Embryonic facial prominence (tissue), 1 donor: ENCODE results near the gene SETBP1.

ENCODE experiments used
- DNase-seq: peaks from one replicate; pipeline ENCODE4 v3.0.0-alpha.2; 2016; ENCODE audit errors: extremely low spot score

SETBP1 gene

GRCh38 chr18:44841752-44842587, 161.3 kb downstream of the SETBP1 start:
- no peak for DNase-seq

- no peak for DNase-seq
Observed at GRCh38 chr18:44842588-44843412, 162.1 kb downstream of the SETBP1 start.

- DNase-seq, result no peak
Observed at GRCh38 chr18:44844486-44844885, 163.8 kb downstream of the SETBP1 start.

GRCh38 chr18:44846450-44846849, 165.8 kb downstream of the SETBP1 start:
- no peak for DNase-seq

DNA sequence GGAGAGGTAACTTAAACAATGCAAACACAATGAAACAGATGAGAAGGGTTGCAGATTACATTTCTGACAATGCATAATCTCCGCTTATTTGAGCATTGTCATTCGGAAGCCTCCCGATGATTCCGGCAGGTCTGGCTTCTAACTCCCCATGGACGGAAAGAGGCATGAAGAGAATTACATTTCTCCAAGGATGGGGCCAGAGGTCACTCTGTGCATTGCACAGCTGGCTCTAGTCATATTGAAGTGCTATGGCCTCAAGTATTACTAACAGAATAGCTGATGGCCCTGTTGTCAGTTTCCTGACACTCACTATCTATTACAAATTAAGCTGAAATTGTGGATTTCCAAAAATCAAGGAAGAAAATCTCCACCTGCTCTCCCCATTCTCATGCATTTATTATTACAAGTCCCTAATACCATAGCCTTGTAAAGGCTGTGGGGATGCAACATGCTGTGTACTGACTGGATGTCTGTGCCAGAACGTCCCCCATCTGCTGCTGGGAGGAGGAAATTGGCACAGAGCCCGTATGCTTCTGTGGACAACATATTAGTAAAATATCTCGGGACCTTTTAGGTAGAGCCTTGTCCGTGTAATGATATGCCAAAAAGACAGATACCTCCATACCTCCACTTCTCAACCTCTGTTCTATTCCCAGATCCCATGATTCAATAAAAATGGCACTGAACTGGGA, 168.1 kb downstream of the SETBP1 start:
- DNase-seq, result no peak

- DNase-seq, result no peak
Observed at GRCh38 chr18:44849361-44849760, 168.7 kb downstream of the SETBP1 start.

GRCh38 chr18:44850001-44850400, 169.3 kb downstream of the SETBP1 start:
- DNase-seq, result no peak

GRCh38 chr18:44851856-44852621, 171.4 kb downstream of the SETBP1 start:
- no peak for DNase-seq

GRCh38 chr18:44852818-44853217, 172.1 kb downstream of the SETBP1 start:
- DNase-seq, result no peak

GRCh38 chr18:44853430-44853829, 172.7 kb downstream of the SETBP1 start:
- no peak for DNase-seq

- no peak for DNase-seq
Observed at GRCh38 chr18:44855681-44856080, 175.0 kb downstream of the SETBP1 start.

GRCh38 chr18:44856157-44856556, 175.5 kb downstream of the SETBP1 start:
- no peak for DNase-seq

DNA sequence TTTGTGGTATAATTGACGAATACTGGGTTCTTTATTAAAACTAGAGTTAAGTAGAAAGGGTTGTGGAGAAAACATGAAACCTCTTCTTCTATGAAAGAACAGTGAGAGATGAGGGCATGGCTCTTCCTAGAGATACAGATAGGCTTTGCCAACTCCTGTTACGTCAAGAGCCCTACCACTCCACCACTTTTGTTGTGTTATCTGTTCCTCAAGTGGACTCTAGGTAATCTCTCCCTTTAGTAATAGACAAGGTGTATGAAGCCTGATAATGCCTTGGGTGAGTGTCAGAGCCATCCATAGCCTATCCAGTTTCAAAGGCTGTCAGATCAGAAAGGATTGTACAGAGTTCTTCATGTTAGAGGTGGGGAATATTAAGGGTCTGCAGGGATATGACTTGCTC, 176.4 kb downstream of the SETBP1 start:
- no peak for DNase-seq

DNA sequence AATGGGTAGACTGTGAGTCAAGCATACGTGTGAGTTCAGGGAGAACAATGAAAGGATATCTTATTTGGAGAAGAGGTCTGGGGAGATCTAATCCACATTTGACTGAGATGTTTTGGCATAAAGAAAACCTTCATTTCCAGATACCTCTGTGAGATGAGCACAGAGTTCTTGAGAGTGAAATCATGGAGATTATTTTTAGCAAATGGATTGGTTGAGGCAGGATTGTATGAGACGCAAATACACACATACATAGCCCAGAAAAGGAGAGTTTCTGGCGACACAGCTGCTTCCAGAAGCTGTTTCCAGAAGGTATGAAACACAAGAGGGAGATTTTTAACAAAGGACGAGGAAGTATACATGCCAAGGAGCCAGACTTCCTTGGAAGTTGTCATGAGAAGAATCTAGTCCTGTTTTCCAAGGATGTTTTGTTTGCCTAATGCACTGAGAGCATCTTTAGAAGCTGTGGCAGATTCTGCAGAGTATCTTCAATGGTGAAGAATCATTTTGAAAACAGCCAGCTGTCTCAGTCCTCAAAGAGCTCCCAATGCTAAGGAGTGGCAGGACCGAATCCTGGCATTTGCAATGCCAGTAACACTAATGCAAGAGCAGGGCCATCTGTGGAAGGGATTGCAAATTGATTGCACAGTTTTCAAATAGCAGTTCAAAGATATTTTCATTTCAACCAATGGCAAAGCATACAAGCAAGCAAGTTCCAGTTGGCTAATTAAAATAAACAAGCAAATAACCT, 177.2 kb downstream of the SETBP1 start:
- no peak for DNase-seq

DNA sequence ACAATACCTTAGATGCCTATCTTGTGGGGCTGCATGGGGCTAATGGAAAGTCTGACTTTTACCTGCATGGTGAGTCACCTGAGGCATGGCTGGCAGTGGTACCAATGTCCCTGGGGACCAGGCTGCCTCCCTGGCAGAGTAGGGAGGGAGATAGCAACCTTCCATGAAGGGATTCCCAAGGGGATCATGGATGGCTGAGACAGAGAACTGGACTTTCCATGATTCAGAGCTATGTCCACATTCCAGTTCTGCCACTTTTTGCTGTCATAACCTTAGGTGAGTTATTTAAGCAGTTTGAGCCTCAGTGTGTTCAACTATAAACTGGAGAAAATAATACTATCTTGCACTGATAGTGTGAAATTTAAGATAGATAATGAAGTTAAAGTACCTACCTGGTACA, 178.6 kb downstream of the SETBP1 start:
- DNase-seq, result no peak

DNA sequence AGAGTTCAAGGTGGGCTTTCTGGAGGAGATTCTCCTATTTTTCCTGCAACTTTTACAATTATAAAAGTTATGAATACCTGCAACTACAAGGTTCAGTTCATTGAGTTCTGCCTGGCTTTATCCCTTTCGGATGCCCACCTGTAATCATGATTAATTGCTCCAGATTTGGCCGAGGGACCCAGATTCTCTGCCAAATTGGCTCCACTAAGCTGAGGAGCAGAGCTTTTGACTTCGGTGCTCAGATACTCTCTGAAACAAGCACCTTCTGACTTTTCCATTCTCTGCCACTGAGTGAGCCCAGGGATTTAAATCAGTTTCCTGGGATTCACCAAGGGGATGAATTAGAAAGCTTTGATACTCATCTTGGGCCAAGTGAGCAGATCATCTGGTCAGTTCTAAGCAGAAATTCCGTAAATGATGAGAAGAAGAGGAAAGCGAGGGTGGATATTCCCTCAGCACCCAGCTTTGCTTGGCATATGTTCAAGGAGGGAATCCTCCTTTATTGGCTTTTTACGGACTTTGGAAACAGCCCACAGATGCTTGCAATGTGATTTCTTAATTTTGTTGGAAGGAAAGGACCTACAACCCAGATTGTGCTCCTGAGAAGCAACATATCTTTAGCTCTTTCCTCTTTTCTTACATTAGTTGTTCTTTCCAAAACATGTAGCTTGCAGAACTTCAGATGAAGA, 179.2 kb downstream of the SETBP1 start:
- no peak for DNase-seq

DNA sequence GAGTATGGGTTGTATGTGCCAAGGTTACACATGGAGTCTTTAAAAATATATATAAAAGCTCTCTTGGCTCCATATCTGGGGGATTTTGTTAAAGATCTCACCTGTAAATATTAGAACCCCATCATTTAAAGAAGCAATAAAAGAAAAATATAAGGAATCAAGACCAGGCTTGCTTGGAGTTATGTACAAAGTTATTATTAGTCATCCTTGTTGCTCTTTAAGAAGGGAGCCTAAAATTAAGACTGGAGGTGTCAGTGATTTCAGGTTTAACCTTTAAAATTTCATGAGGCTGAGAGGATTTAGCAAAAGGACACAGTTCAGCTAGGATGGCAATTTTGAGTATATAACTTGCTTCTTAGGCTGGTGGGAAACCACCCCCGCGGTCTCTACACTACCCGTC, 181.4 kb downstream of the SETBP1 start:
- no peak for DNase-seq

DNA sequence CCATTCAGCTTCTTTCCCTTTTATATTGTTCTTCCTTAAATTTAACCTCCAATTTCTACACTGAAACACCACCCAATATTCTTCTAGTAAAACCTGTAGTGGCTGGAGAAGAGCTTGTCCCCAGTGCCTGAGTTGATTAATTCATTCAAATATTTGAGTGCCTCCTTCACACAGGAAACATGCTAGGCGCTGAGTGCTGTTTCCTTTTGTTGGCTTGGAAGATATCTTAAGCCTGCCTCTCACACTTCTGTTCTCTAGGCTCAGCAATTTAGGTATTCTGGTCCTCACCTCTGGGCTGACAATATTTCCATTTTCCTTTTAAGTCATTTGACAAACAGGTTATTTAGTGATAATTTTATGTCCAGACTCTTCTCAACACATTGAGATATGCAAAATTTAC, 185.4 kb downstream of the SETBP1 start:
- DNase-seq, result no peak

DNA sequence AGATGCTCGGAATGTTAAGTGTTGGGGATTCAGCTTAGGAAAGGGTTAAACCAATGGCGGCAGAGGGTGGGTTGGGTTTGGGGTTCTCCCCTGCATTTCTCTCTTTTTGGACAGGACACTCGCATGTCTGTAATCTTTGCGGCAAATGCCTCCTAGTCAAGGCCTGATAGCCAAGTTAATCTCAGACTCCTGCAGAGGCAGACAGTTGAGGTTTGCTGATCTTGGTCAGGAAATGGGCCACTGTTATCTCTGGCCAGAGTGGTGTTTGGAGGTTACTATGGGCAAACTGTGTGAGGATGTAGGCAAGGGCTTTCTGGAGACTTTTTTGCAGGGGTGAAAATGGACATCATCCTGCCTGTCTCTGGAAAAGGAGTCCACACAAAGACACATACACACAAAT, 188.8 kb downstream of the SETBP1 start:
- no peak for DNase-seq
